NK-92 (cell line): ENCODE data around the gene SLC8A1.

ENCODE experiments used
- DNase-seq: peaks from one replicate; lab custom pipeline; 2025; ENCODE audit not compliant: unreplicated experiment; lab: John Stamatoyannopoulos, UW

SLC8A1 gene

GRCh38 chr2:40168032-40168431 lies 283.9 kb downstream of the SLC8A1 start:
- no peak for DNase-seq

GRCh38 chr2:40166006-40166405 lies 285.9 kb downstream of the SLC8A1 start:
- no peak for DNase-seq

GRCh38 chr2:40165509-40165844 lies 286.4 kb downstream of the SLC8A1 start:
- no peak for DNase-seq

- DNase-seq, result no peak
Measured at GRCh38 chr2:40164736-40165508, 287.0 kb downstream of the SLC8A1 start.

- no peak for DNase-seq
Measured at GRCh38 chr2:40161986-40162385, 289.9 kb downstream of the SLC8A1 start.

- no peak for DNase-seq
Measured at GRCh38 chr2:40160751-40161218, 291.1 kb downstream of the SLC8A1 start.

GRCh38 chr2:40159333-40159732 lies 292.6 kb downstream of the SLC8A1 start:
- no peak for DNase-seq

GRCh38 chr2:40158781-40159180 lies 293.1 kb downstream of the SLC8A1 start:
- no peak for DNase-seq

GRCh38 chr2:40155728-40156127 lies 296.2 kb downstream of the SLC8A1 start:
- no peak for DNase-seq

- DNase-seq, result no peak
Measured at GRCh38 chr2:40150266-40150665, 301.6 kb downstream of the SLC8A1 start.

- DNase-seq, result no peak
Measured at GRCh38 chr2:40148334-40148733, 303.6 kb downstream of the SLC8A1 start.

- no peak for DNase-seq
Measured at GRCh38 chr2:40147360-40147759, 304.5 kb downstream of the SLC8A1 start.

- no peak for DNase-seq
Measured at GRCh38 chr2:40144022-40144421, 307.9 kb downstream of the SLC8A1 start.

GRCh38 chr2:40138314-40138713 lies 313.6 kb downstream of the SLC8A1 start:
- no peak for DNase-seq

GRCh38 chr2:40131081-40131704 lies 320.7 kb downstream of the SLC8A1 start:
- DNase-seq, result no peak

- no peak for DNase-seq
Measured at GRCh38 chr2:40130251-40130994, 321.5 kb downstream of the SLC8A1 start.

- DNase-seq, result no peak
Measured at GRCh38 chr2:40129725-40130124, 322.2 kb downstream of the SLC8A1 start.

GRCh38 chr2:40128796-40129195 lies 323.1 kb downstream of the SLC8A1 start:
- no peak for DNase-seq

- DNase-seq, result no peak
Measured at GRCh38 chr2:40127890-40128557, 323.9 kb downstream of the SLC8A1 start.

- DNase-seq, result no peak
Measured at GRCh38 chr2:40127146-40127545, 324.7 kb downstream of the SLC8A1 start.

GRCh38 chr2:40126006-40126405 lies 325.9 kb downstream of the SLC8A1 start:
- no peak for DNase-seq
